Measurements from ENCODE around the gene EDIL3.

The EDIL3 gene

DNA sequence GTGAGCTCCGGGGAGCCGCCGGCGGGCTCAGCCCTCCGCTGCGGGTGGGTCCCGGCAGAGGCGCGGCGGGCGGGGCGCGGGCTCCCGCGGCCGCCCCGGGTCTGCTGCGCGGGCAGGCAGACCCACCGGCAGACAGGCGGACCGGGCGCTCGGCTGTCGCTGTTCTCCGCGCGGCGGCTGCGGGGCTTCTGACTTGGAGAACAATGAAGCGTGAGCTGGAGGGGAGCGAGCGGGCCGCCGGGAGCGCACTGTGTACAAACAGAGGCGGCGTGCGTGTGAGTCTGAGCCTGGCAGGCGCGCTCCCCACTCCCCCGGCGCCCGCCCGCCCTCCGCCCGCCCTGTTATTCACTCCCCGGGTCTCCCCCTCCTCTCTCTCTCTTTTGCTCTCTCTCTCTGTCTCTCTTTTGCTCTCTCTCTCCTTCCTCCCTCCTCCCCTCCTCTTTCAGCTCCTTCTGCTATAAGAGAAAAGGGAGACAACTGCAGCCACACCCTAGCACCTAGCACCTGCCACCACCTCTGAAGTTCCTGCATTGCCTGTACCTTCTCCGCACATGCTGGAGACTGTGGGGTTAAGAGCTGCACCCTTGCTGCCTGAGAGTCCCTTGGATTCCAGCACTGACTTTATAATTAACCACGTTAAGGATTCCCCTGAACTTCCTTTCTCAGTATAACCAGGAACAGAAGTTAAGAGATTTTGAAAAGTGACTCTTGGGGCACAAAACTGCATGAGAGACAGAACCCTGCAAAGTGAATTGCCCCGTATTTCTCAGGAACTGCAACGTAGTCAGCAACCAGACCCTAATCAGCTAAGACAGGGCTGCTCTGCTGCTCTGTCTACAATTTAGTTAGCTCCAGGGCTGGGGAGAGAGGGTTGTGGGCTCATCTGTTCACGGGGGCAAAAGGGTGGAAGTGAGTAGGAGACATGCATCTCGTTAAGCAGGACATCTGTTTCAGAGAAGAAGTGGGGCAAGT is at the start of gene EDIL3:
EDIL3 (minus strand) TSS at position 277 of the 972 bp plus-strand sequence. CDS start 506 bp downstream, outside the sequence.
- no peak for DNase-seq

GRCh38 chr5:84433461-84433860 is 48.8 kb upstream of the EDIL3 start:
- no peak for DNase-seq

DNA sequence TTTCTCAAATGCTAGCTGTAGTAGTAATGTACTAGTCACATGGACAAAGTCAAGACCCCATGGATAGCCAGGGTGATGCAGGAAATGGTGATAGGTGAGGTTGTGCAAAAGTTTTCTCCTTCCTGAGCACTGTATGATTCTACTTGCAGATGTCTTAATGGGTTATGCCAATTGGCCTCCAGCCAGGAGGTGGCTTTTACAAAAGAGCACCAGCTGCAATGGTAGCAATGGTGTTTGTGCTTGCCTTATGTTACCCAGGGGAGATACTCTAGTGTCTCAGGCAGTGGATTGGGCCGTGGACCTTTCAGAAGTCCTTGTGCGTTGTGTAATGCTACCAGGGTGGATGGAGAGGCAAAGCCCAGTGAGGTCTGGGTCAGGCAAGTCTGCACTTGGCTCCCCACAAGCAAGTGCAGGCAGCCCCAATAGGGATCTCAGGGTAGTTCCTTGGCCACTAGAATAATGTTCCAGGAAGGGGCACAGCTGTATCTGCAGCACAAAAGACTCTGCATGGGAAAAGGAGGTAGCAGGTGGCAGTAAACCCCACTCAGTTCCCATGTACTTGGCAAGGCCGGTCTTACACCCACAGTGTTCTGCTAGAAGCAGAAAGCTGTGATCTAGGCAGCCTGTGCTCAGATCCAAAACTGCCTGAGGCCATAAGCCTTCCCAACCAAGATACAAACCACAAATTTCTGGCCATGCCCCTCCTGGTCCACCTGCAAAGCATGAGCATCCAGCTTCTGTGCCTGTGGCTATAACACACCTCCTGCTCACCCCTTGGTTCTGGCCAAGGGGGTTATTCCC is 46.4 kb upstream of the EDIL3 start:
- DNase-seq: no peak

GRCh38 chr5:84430079-84430478 is 45.4 kb upstream of the EDIL3 start:
- DNase-seq: no peak

DNA sequence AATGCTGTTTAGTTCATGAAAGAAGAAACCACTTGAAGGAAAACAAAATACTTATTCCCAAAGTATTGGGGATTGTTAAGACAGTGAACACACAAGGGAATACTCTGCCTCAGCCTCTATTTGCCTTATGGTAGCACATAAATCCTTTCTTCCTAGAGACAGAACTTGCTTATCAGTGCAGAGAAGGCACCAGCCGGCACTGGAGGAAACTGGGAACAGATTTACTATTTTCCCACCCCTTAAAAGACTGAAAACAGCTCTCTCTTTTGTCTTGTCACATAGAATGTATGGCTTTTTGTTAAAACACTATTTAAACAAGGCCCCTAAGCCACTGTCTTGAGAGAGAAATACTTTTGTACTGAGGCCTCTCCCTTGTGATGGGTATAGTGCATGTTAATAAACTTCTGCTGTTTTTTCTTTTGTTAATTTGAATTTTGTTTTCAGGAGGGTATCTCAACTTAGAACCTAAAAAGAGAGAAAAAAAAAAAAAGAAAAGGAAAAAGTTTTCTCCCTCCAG is 40.7 kb upstream of the EDIL3 start:
- no peak for DNase-seq

- no peak for DNase-seq
Measured at GRCh38 chr5:84419742-84420141, 35.1 kb upstream of the EDIL3 start.

GRCh38 chr5:84411832-84412605 is 27.3 kb upstream of the EDIL3 start:
- DNase-seq: no peak

GRCh38 chr5:84406111-84406510 is 21.4 kb upstream of the EDIL3 start:
- no peak for DNase-seq

GRCh38 chr5:84403773-84404172 is 19.1 kb upstream of the EDIL3 start:
- no peak for DNase-seq

DNA sequence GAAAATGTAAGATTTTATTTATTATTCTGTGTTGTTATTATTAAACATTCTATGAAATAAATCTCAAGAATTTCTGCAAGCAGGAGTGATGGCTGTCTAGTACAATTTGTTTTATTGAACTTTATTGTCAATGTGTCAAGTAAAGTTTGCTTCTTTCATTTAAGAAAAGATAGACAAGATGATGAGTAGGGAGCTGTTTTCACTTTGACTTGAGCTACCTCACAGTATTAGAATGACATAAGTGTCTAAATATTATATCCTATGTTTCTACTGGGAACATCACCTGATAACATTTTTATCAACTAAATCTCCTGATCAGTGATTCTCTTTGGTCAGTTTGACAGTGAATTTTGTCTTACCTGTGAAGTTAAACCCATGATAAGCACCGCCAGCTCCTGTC is 12.7 kb upstream of the EDIL3 start:
- no peak for DNase-seq

DNA sequence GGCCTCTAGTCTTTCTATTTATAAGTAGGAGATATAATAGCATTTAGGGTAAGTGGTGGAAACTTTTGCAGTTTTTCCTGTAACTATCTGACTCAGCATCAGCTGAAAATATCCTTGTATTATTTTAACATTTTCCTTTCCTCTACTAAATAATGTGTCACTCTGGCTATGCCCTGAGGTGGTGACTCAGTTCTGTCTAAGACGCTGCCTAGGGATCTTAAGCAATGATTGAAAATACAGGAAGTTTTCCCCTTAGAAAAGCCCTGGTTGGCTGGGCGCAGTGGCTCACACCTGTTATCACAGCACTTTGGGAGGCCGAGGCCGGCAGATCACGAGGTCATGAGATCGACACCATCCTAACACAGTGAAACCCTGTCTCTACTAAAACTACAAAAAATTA is 9.3 kb upstream of the EDIL3 start:
- DNase-seq: no peak

DNA sequence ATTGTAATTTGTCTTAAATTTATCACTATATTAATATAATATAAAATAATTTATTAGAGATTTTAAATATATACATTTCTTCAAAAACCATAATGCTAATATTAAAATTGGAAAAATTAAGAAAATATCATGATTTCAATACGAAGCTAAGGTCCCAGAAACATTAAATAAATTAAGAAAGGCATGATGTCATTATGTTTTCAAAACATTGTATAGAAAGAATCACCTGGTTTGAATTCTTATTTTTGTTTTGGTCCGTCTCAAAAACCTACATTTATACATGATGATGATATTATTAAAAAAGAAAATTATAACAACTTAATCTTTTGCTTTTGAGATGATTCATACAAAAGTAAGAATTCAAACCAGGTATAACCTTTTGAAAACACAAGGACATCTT is 8.2 kb upstream of the EDIL3 start:
- DNase-seq: no peak

GRCh38 chr5:84385705-84386104 is 1.0 kb upstream of the EDIL3 start:
- no peak for DNase-seq

GRCh38 chr5:84383816-84384603 is 670 bp downstream of the EDIL3 start:
- DNase-seq: no peak

- DNase-seq: no peak
Measured at GRCh38 chr5:84383296-84383815, 1.3 kb downstream of the EDIL3 start.

DNA sequence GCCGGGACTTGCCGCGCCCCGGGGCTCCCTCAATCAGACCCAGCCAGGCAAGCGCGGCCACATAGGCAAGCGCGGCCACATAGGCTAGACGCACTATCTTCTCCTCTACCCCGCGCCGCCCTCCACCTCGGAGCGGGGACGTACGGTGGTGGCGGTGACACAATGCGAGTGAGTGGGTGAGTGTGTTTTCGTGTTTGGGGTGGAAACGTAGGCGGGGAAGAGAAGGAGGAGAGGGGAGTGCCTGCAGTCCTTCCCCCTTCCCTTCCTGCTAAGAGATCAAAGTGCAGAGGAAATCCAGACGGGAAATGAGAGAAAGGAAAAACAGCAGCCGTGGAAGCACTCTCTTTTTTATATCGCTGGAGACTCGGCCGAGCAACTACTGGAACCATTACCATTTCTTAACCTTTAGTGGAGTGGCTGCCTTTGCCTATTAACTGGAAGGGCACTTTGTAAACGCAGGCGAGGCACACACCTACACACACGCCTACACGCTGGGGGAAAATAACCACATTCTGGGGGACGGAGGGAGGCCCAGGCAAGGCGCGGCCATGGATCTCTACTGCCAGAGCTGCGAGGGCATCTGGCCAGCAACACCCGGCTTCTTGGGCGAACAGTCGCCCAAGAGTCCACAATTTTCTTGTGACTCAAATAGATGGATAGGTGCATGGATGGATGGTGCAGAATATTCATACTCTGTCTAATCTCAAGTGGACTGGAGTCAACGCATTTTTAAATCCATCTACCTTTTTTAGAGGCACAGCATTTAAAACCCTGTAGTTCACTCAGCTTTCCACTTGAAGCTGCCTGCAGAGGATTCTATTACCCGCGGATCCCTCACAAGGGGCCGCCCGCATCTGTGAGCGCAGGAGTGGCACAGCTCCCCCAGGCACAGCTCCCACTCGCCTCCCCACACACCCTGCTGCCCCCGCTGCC is 2.1 kb downstream of the EDIL3 start:
- DNase-seq: peak; percentile 34

DNA sequence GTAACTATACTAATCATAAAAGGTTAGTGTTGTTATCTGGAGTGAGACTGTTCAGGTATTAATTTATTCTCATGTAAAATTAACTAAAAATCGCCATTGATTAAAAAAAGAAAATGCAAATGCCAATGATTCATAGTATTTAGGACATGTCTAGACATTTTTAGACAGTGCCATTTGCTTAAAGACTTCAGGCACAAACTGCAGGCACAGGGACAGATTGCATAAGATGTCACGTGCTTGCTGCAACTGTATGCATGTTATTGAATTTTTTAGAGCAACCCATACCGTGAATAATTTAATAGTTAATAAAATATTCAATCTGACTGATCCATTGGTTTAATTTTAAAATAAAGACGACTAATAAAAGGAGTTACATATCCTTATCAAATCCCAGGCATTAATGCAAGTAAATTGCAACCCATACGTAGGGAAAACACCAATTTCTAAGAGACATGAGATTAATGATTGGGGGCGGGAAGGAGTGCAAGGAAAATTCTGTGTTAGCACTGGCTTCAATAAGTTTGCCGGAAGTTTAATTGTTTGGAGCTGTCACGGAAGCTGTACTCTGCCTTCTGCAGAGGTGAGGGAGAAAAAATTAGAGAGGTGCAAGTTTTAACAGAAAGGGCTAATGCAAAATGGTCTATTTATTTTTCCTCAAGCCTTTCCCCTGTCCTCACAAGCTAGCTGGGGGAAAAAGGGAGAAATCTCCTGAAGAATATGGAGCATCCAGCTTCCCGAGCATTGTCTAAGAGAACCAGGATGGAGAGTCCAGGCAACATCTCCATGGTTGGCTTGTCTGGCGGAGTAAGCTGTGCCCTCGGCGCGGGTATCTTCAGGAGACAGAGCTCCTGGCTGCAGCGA is 2.9 kb downstream of the EDIL3 start:
- DNase-seq: peak; percentile 16

GRCh38 chr5:84379749-84380148 is 4.9 kb downstream of the EDIL3 start:
- DNase-seq: no peak

- no peak for DNase-seq
Measured at GRCh38 chr5:84378961-84379360, 5.7 kb downstream of the EDIL3 start.

GRCh38 chr5:84378420-84378819 is 6.3 kb downstream of the EDIL3 start:
- DNase-seq: no peak

All from NCI-H526 treated with DMSO at 0.1 percent for 48 hours (cell line).